C1 segment of cervical spinal cord (tissue), 14 donors: ENCODE results near the gene ZNF275.
"Not testable (repeated sequence)": the region's sequence is repeated elsewhere in the genome, so short reads cannot be mapped to it uniquely, and the experiment has no call there.

Source experiments
- DNase-seq, 14 donors: peaks; one replicate each; lab custom pipeline; 2025; lab: John Stamatoyannopoulos, UW

The ZNF275 gene

GRCh38 chrX:153333821-153334653, at the start of gene ZNF275:
TSS of gene ZNF275 (plus strand) at chrX:153334153. CDS start at chrX:153336680, 2,527 bp downstream.
- peak in 13 of 14 donors; percentile 21 to 82 (median 62) for DNase-seq

- DNase-seq, result not testable (repeated sequence)
Measured at GRCh38 chrX:153285678-153286077, 48.3 kb upstream of the ZNF275 start.

GRCh38 chrX:153288807-153289206, 45.1 kb upstream of the ZNF275 start:
- not testable (repeated sequence) for DNase-seq

- not testable (repeated sequence) for DNase-seq
Measured at GRCh38 chrX:153293485-153294071, 40.4 kb upstream of the ZNF275 start.

- DNase-seq, result no peak
Measured at GRCh38 chrX:153297376-153297775, 36.6 kb upstream of the ZNF275 start.

GRCh38 chrX:153299855-153300254, 34.1 kb upstream of the ZNF275 start:
- DNase-seq, result no peak

GRCh38 chrX:153301746-153302145, 32.2 kb upstream of the ZNF275 start:
- DNase-seq, result no peak

- no peak for DNase-seq
Measured at GRCh38 chrX:153302796-153303195, 31.2 kb upstream of the ZNF275 start.

- no peak for DNase-seq
Measured at GRCh38 chrX:153303276-153304262, 30.4 kb upstream of the ZNF275 start.

- no peak for DNase-seq
Measured at GRCh38 chrX:153304988-153305736, 28.8 kb upstream of the ZNF275 start.

GRCh38 chrX:153305972-153306371, 28.0 kb upstream of the ZNF275 start:
- DNase-seq, result no peak

- no peak for DNase-seq
Measured at GRCh38 chrX:153306527-153307115, 27.3 kb upstream of the ZNF275 start.

GRCh38 chrX:153307276-153308178, 26.4 kb upstream of the ZNF275 start:
- DNase-seq, result no peak

- no peak for DNase-seq
Measured at GRCh38 chrX:153310901-153311300, 23.1 kb upstream of the ZNF275 start.

- DNase-seq, result no peak
Measured at GRCh38 chrX:153312041-153312440, 21.9 kb upstream of the ZNF275 start.

- DNase-seq, result no peak
Measured at GRCh38 chrX:153312842-153313241, 21.1 kb upstream of the ZNF275 start.

- DNase-seq, result no peak
Measured at GRCh38 chrX:153317306-153317705, 16.6 kb upstream of the ZNF275 start.

- no peak for DNase-seq
Measured at GRCh38 chrX:153317996-153318722, 15.8 kb upstream of the ZNF275 start.

- DNase-seq, result no peak
Measured at GRCh38 chrX:153318811-153319210, 15.1 kb upstream of the ZNF275 start.
